Mucosa of descending colon (tissue), 3 donors: ENCODE data around the gene EBF4. TPM values are rescaled to one million over a fixed set of nuclear protein-coding genes. Genes with fewer than 3 reads are reported as not detected.

Experiments used
- ATAC-seq: fragments of 200-7000 bp; cut with Tn5 transposase; one replicate; pipeline ENCODE4 v1.9.1; 2020; ENCODE audit warnings: mild to moderate bottlenecking, moderate library complexity
- DNase-seq, 3 donors: peaks; one replicate each; pipeline ENCODE4 v3.0.0-alpha.2; 2020
- H3K36me3 ChIP-seq: fragments of 200-600 bp; one replicate; pipeline ENCODE4 v1.8.0; 2021; ENCODE audit warnings: low read depth, mild to moderate bottlenecking
- H3K4me1 ChIP-seq: fragments of 200-600 bp; one replicate; pipeline ENCODE4 v1.8.0; 2021; ENCODE audit warnings: low read depth, mild to moderate bottlenecking
- H3K4me3 ChIP-seq: fragments of 200-600 bp; one replicate; pipeline ENCODE4 v1.8.0; 2021; ENCODE audit warnings: mild to moderate bottlenecking
- H3K9me3 ChIP-seq: fragments of 200-600 bp; one replicate; pipeline ENCODE4 v1.8.0; 2021; ENCODE audit warnings: mild to moderate bottlenecking
- CTCF ChIP-seq: fragments of 200-600 bp; IDR thresholded peaks from one replicate; pipeline ENCODE4 v1.8.0; 2022; ENCODE audit warnings: antibody characterized with exemption, mild to moderate bottlenecking
- intact Hi-C, 2 donors: fragments of 100-400 bp; cut with DNase I in 1 of 2; cut with micrococcal nuclease in 1 of 2; formaldehyde crosslinking; loops; one replicate each; pipeline versions ENCODE4 v1.11.0 to v1.11.1; 2022; cut with DNase I, micrococcal nuclease
- total RNA-seq, 3 donors: library from RNA; stranded (reverse); fragmentation: NEBNext Ultra II Directional in 2 of 3; extraction: Animal tissue kit (Norgen Biotek cat#: 25700) in 2 of 3; gene quantifications; one replicate each; pipeline versions ENCODE4 v1.2.1 to v1.2.4, GENCODE V29; 2021 to 2023
- donor health status: DM: no; HTN: no; CAD: no; lungs with moderate emphysema.
- donor health status: DM: no; HTN: no; CAD: no.
- donor health status: DM: no; HTN: yes; CAD: no.

EBF4 gene
- total RNA-seq, 3 donors from 2014 or later = 3.6 to 53.3 (median 4.5) TPM

- TF ChIP-seq CTCF = no peak
- no peak for ATAC-seq
- no peak overlapping the region for H3K4me3 ChIP-seq
- intact Hi-C loops = no loop called here
- H3K9me3 ChIP-seq = no peaks in the 10 kb centered on the region
- DNase-seq = no peak
- H3K36me3 ChIP-seq = no peaks in the 10 kb centered on the region
- H3K4me1 ChIP-seq = no peaks in the 10 kb centered on the region
Measured at GRCh38 chr20:2794202-2794748, 101.7 kb downstream of the EBF4 start.

- ATAC-seq = no peak
- no peak for TF ChIP-seq CTCF
- no peaks in the 10 kb centered on the region for H3K36me3 ChIP-seq
- H3K4me3 ChIP-seq = no peak overlapping the region
- H3K9me3 ChIP-seq = no peaks in the 10 kb centered on the region
- DNase-seq = no peak
- intact Hi-C loops = no loop called here
- H3K4me1 ChIP-seq = peaks cover 2% of the 10 kb centered on the region
Measured at GRCh38 chr20:2794866-2795447, 102.4 kb downstream of the EBF4 start.

GRCh38 chr20:2795451-2795850, 102.9 kb downstream of the EBF4 start:
- H3K36me3 ChIP-seq = no peaks in the 10 kb centered on the region
- intact Hi-C loops = no loop called here

GRCh38 chr20:2796011-2796660, 103.6 kb downstream of the EBF4 start:
- intact Hi-C loops = no loop called here
- TF ChIP-seq CTCF = no peak
- Histone ChIP-seq H3K4me3 (no peak overlapping the region), H3K9me3 (no peaks in the 10 kb centered on the region), H3K4me1 (peaks cover 14% of the 10 kb centered on the region), H3K36me3 (no peaks in the 10 kb centered on the region)
- ATAC-seq (no peak), DNase-seq (no peak)

More at GRCh38 chr20:2795451-2795850, 102.9 kb downstream of the EBF4 start:
- Histone ChIP-seq H3K9me3 (no peaks in the 10 kb centered on the region), H3K4me1 (peaks cover 7% of the 10 kb centered on the region), H3K4me3 (no peak overlapping the region)
- no peak for ATAC-seq
- TF ChIP-seq CTCF = no peak
- no peak for DNase-seq

- intact Hi-C loops = no loop called here
- no peak for TF ChIP-seq CTCF
- Histone ChIP-seq H3K4me3 (no peak overlapping the region), H3K4me1 (peaks cover 16% of the 10 kb centered on the region), H3K9me3 (no peaks in the 10 kb centered on the region), H3K36me3 (no peaks in the 10 kb centered on the region)
- ATAC-seq (no peak), DNase-seq (no peak)
Measured at GRCh38 chr20:2797136-2797983, 104.8 kb downstream of the EBF4 start.
